Activated CD4-positive, alpha-beta T cell treated with anti-CD3 and anti-CD28 coated beads for 36 hours (primary cell): ENCODE measurements around the gene IL13RA2. TPM values are rescaled to one million over a fixed set of nuclear protein-coding genes. Genes with fewer than 3 reads are reported as not detected.

ENCODE experiments used
- ATAC-seq: fragments of 200-7000 bp; cut with Tn5 transposase; one replicate; pipeline ENCODE4 v1.10.0; 2021; ENCODE audit warnings: mild to moderate bottlenecking, moderate library complexity
- CTCF ChIA-PET: fragments of 350-600 bp; sonication (Branson Sonifier 250); formaldehyde crosslinking; loops from one replicate; lab custom pipeline; 2021; ENCODE audit warnings: antibody characterized with exemption; lab: Charles Lee
- POLR2A ChIA-PET: fragments of 350-600 bp; sonication (Branson Sonifier 250); formaldehyde crosslinking; loops from one replicate; lab custom pipeline; 2021; ENCODE audit warnings: antibody characterized with exemption, inconsistent platforms; lab: Charles Lee
- DNase-seq: peaks from one replicate; pipeline ENCODE4 v3.0.0-alpha.2; 2020
- H3K27ac Mint-ChIP-seq: one replicate; pipeline ENCODE4 v1.8.0; 2021; ENCODE audit warnings: mixed read lengths
- H3K27me3 Mint-ChIP-seq: one replicate; pipeline ENCODE4 v1.8.0; 2021; ENCODE audit warnings: mixed read lengths
- H3K36me3 Mint-ChIP-seq: one replicate; pipeline ENCODE4 v1.8.0; 2021; ENCODE audit warnings: low read depth, mixed read lengths
- H3K4me1 Mint-ChIP-seq: one replicate; pipeline ENCODE4 v1.8.0; 2021; ENCODE audit warnings: mixed read lengths
- H3K4me3 Mint-ChIP-seq: one replicate; pipeline ENCODE4 v1.8.0; 2021; ENCODE audit warnings: mild to moderate bottlenecking, moderate library complexity, mixed read lengths
- H3K9me3 Mint-ChIP-seq: one replicate; pipeline ENCODE4 v1.8.0; 2021; ENCODE audit warnings: low read depth, mixed read lengths
- intact Hi-C, 2 experiments: fragments of 100-400 bp; cut with DNase I in 1 of 2; cut with micrococcal nuclease in 1 of 2; formaldehyde crosslinking; loops; one replicate each; pipeline versions ENCODE4 v1.14.2 to v1.15.1; 2022 to 2024; cut with DNase I, micrococcal nuclease
- total RNA-seq, 2 experiments: library from RNA; stranded (reverse); gene quantifications; one replicate each; pipeline ENCODE4 v1.2.3, GENCODE V29; 2021

Gene IL13RA2
- total RNA-seq, 2 experiments from 2014 or later, result not detected

- H3K27ac Mint-ChIP-seq, result no peak overlapping the region
- DNase-seq (no peak), ATAC-seq (no peak)
- ChIA-PET POLR2A (no interaction called here), CTCF (no interaction called here)
- no peaks in the 10 kb centered on the region for H3K4me1 Mint-ChIP-seq
- no peaks in the 10 kb centered on the region for H3K9me3 Mint-ChIP-seq
- H3K36me3 Mint-ChIP-seq, result no peaks in the 10 kb centered on the region
- H3K4me3 Mint-ChIP-seq, result no peak overlapping the region
- intact Hi-C loops, result no loop called here
- H3K27me3 Mint-ChIP-seq, result no peaks in the 10 kb centered on the region
Measured at GRCh38 chrX:115030625-115031024, 13.2 kb upstream of the IL13RA2 start.

- no peaks in the 10 kb centered on the region for H3K27me3 Mint-ChIP-seq
- no peaks in the 10 kb centered on the region for H3K36me3 Mint-ChIP-seq
- H3K4me1 Mint-ChIP-seq, result no peaks in the 10 kb centered on the region
- CTCF ChIA-PET, result no interaction called here
- H3K27ac Mint-ChIP-seq, result no peak overlapping the region
- no peaks in the 10 kb centered on the region for H3K9me3 Mint-ChIP-seq
- intact Hi-C loops, result no loop called here
- ATAC-seq (no peak), DNase-seq (no peak)
- POLR2A ChIA-PET, result no interaction called here
- H3K4me3 Mint-ChIP-seq, result no peak overlapping the region
Measured at GRCh38 chrX:115029869-115030570, 12.6 kb upstream of the IL13RA2 start.

GRCh38 chrX:115029440-115029839 is 12.0 kb upstream of the IL13RA2 start:
- H3K9me3 Mint-ChIP-seq, result no peaks in the 10 kb centered on the region
- no peaks in the 10 kb centered on the region for H3K36me3 Mint-ChIP-seq
- intact Hi-C loops, result no loop called here

DNA sequence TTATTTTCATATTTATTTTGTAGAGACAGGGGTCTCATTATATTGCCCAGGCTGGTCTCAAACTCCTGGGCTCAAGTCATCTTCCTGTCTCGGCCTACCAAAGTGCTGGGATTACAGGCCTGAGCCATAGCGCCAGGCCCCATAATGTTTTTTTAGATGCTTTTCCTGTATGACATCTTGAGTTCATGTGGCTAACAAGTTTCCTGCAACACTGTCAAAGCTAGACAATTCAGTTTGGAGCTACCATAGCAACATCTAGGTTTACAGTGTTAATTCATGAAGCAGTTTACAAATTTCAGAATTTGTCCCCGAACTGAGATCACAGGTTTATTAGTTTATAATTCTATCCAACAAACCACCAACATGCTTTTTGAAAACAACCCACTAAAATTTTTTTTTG is 6.4 kb upstream of the IL13RA2 start:
- no peak overlapping the region for H3K4me3 Mint-ChIP-seq
- no peak overlapping the region for H3K27ac Mint-ChIP-seq
- no peak for ATAC-seq
- no peaks in the 10 kb centered on the region for H3K27me3 Mint-ChIP-seq
- no peaks in the 10 kb centered on the region for H3K36me3 Mint-ChIP-seq
- no peaks in the 10 kb centered on the region for H3K4me1 Mint-ChIP-seq
- ChIA-PET CTCF (no interaction called here), POLR2A (no interaction called here)
- intact Hi-C loops, result no loop called here
- no peaks in the 10 kb centered on the region for H3K9me3 Mint-ChIP-seq
- no peak for DNase-seq

More at GRCh38 chrX:115029440-115029839, 12.0 kb upstream of the IL13RA2 start:
- Mint-ChIP-seq H3K27me3 (no peaks in the 10 kb centered on the region), H3K27ac (no peak overlapping the region), H3K4me3 (no peak overlapping the region), H3K4me1 (no peaks in the 10 kb centered on the region)
- no peak for ATAC-seq
- CTCF ChIA-PET, result no interaction called here
- POLR2A ChIA-PET, result no interaction called here
- DNase-seq, result no peak

DNA sequence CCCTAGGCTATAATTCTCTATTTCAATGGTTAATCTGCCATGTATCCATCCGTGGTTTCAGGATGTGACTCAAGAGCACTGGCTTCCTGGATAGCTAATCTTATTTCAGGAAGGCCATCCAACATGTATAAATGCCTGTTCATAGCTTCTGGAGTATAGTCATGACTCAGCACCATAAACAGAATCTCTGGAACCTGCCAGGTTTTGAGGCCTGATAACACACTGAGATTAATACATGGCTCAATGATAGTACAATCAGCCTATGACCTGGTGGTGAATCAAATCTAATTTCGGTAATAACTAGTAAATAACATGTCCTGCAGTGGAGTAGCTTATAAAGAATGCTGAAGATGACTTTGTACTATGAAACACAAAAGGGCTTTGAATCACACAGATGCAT is 5.7 kb upstream of the IL13RA2 start:
- no peaks in the 10 kb centered on the region for H3K4me1 Mint-ChIP-seq
- no peak for ATAC-seq
- no peak overlapping the region for H3K4me3 Mint-ChIP-seq
- ChIA-PET CTCF (no interaction called here), POLR2A (no interaction called here)
- no peaks in the 10 kb centered on the region for H3K36me3 Mint-ChIP-seq
- no peak overlapping the region for H3K27ac Mint-ChIP-seq
- DNase-seq, result no peak
- intact Hi-C loops, result no loop called here
- H3K27me3 Mint-ChIP-seq, result no peaks in the 10 kb centered on the region
- H3K9me3 Mint-ChIP-seq, result no peaks in the 10 kb centered on the region

DNA sequence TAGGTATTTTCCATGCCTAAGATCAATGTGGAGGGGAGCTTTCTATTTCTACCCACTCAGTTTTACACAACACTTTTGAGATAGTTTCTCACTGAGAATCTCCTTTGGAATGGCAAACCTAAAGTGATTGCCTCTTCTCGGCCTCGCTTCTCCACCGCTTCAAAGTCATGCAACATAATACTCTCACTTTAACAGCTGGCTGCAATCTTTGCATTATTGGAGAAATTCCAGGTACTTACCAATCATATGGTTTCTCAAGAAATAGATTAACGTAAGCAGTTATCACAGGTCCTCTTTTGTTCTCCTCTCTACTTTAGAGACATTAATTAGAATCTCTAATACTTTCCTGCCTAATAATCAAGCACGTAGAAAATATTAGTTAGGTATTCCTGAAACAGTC is 3.7 kb upstream of the IL13RA2 start:
- CTCF ChIA-PET, result no interaction called here
- intact Hi-C loops, result no loop called here

DNA sequence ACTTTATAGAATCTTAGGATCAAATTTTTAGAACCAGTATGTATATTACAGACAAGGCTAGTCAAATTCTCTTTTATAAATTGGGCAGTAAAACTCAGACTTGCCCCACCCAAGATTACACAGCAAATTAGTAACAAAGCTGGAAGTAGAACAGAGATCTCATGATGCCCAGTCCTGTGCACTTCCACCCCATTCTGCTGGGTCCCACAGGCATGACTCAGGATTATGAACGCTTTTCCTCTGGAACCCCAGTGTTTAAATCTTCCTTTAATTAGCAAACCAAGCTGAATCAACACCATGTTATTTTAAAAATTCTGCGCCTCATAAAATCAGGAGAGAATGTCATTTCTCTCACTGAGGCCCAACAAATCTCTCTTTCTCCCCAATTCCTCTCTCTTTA is 1.5 kb upstream of the IL13RA2 start:
- H3K27ac Mint-ChIP-seq, result no peak overlapping the region
- DNase-seq (no peak), ATAC-seq (no peak)
- H3K4me1 Mint-ChIP-seq, result no peaks in the 10 kb centered on the region
- no peaks in the 10 kb centered on the region for H3K36me3 Mint-ChIP-seq
- intact Hi-C loops, result no loop called here
- ChIA-PET POLR2A (no interaction called here), CTCF (no interaction called here)
- H3K27me3 Mint-ChIP-seq, result no peaks in the 10 kb centered on the region
- H3K9me3 Mint-ChIP-seq, result no peaks in the 10 kb centered on the region
- no peak overlapping the region for H3K4me3 Mint-ChIP-seq

More for the DNA sequence above, 3.7 kb upstream of the IL13RA2 start:
- Mint-ChIP-seq H3K27ac (no peak overlapping the region), H3K27me3 (no peaks in the 10 kb centered on the region), H3K4me3 (no peak overlapping the region), H3K9me3 (no peaks in the 10 kb centered on the region), H3K36me3 (no peaks in the 10 kb centered on the region), H3K4me1 (no peaks in the 10 kb centered on the region)
- POLR2A ChIA-PET, result no interaction called here
- DNase-seq, result no peak
- no peak for ATAC-seq

DNA sequence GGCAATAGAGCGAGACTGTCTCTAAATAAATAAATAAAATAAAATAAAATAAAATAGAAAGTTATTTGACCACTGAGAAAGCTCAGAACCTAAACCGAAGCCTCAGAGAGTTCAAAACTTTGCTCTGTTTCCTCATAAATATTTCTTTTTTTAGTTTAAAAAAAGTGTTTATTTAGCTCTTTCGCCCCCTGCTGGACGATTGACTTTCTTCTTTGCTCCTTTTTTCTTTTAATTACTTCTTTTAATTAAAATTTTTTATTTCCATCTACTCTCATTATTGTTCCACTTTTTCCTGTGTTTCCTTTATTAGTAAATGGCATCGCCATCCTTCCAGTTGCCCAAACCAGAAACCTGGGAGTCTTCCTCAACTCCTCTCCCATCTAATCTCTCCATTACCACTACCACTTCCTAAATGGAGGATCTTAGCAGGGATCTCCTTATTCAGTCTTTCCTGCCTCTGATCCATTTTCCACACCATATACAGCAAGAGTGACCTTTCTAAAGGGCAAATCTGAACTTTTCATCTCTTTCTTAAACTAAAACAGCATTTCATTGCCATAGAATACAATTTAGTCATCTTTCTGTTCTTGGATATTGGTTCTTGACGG is 728 bp upstream of the IL13RA2 start:
- intact Hi-C loops, result no loop called here
- Mint-ChIP-seq H3K4me1 (no peaks in the 10 kb centered on the region), H3K27ac (no peak overlapping the region)

GRCh38 chrX:115013705-115014104 is 3.7 kb downstream of the IL13RA2 start:
- CTCF ChIA-PET, result no interaction called here
- ATAC-seq, result no peak
- Mint-ChIP-seq H3K27me3 (no peaks in the 10 kb centered on the region), H3K4me3 (no peak overlapping the region), H3K9me3 (no peaks in the 10 kb centered on the region), H3K27ac (no peak overlapping the region), H3K36me3 (no peaks in the 10 kb centered on the region), H3K4me1 (no peaks in the 10 kb centered on the region)
- intact Hi-C loops, result no loop called here
- no peak for DNase-seq
- POLR2A ChIA-PET, result no interaction called here

More for the DNA sequence above, 728 bp upstream of the IL13RA2 start:
- H3K27me3 Mint-ChIP-seq, result no peaks in the 10 kb centered on the region
- ATAC-seq (no peak), DNase-seq (peak; percentile 10)
- ChIA-PET CTCF (no interaction called here), POLR2A (no interaction called here)
- H3K9me3 Mint-ChIP-seq, result no peaks in the 10 kb centered on the region
- no peaks in the 10 kb centered on the region for H3K36me3 Mint-ChIP-seq
- no peak overlapping the region for H3K4me3 Mint-ChIP-seq

- ChIA-PET CTCF (no interaction called here), POLR2A (no interaction called here)
- intact Hi-C loops, result no loop called here
- Mint-ChIP-seq H3K4me1 (no peaks in the 10 kb centered on the region), H3K36me3 (no peaks in the 10 kb centered on the region), H3K4me3 (no peak overlapping the region), H3K9me3 (no peaks in the 10 kb centered on the region), H3K27me3 (no peaks in the 10 kb centered on the region), H3K27ac (no peak overlapping the region)
- ATAC-seq, result no peak
- no peak for DNase-seq
Measured at GRCh38 chrX:115011428-115011827, 6.0 kb downstream of the IL13RA2 start.

- intact Hi-C loops, result no loop called here
- DNase-seq (no peak), ATAC-seq (no peak)
- ChIA-PET CTCF (no interaction called here), POLR2A (no interaction called here)
- H3K4me3 Mint-ChIP-seq, result no peak overlapping the region
- no peak overlapping the region for H3K27ac Mint-ChIP-seq
- no peaks in the 10 kb centered on the region for H3K36me3 Mint-ChIP-seq
- no peaks in the 10 kb centered on the region for H3K27me3 Mint-ChIP-seq
- H3K9me3 Mint-ChIP-seq, result no peaks in the 10 kb centered on the region
- H3K4me1 Mint-ChIP-seq, result no peaks in the 10 kb centered on the region
Measured at GRCh38 chrX:114999906-115000305, 17.5 kb downstream of the IL13RA2 start.

- Mint-ChIP-seq H3K4me3 (no peak overlapping the region), H3K36me3 (no peaks in the 10 kb centered on the region), H3K4me1 (no peaks in the 10 kb centered on the region), H3K27ac (no peak overlapping the region), H3K27me3 (no peaks in the 10 kb centered on the region), H3K9me3 (no peaks in the 10 kb centered on the region)
- POLR2A ChIA-PET, result no interaction called here
- no peak for ATAC-seq
- no peak for DNase-seq
- intact Hi-C loops, result no loop called here
- CTCF ChIA-PET, result no interaction called here
Measured at GRCh38 chrX:114997779-114998178, 19.6 kb downstream of the IL13RA2 start.
